Activated gamma-delta T cell (primary cell): ENCODE data around the gene HIP1.
"Not testable (repeated sequence)": the region's sequence is repeated elsewhere in the genome, so short reads cannot be mapped to it uniquely, and the experiment has no call there.

ENCODE experiments used
- DNase-seq: peaks from one replicate; lab custom pipeline; 2025; lab: John Stamatoyannopoulos, UW

Gene HIP1

GRCh38 chr7:75575488-75576121 is 163.1 kb downstream of the HIP1 start:
- DNase-seq, result no peak

GRCh38 chr7:75573477-75574019 is 165.2 kb downstream of the HIP1 start:
- no peak for DNase-seq

- no peak for DNase-seq
Measured at GRCh38 chr7:75572814-75573213, 165.9 kb downstream of the HIP1 start.

- DNase-seq, result no peak
Measured at GRCh38 chr7:75572396-75572795, 166.3 kb downstream of the HIP1 start.

GRCh38 chr7:75571209-75571608 is 167.5 kb downstream of the HIP1 start:
- no peak for DNase-seq

- not testable (repeated sequence) for DNase-seq
Measured at GRCh38 chr7:75569629-75570282, 169.0 kb downstream of the HIP1 start.

- no peak for DNase-seq
Measured at GRCh38 chr7:75567948-75568595, 170.7 kb downstream of the HIP1 start.

- DNase-seq, result no peak
Measured at GRCh38 chr7:75565132-75565837, 173.5 kb downstream of the HIP1 start.

GRCh38 chr7:75563171-75563570 is 175.6 kb downstream of the HIP1 start:
- DNase-seq, result no peak

GRCh38 chr7:75559976-75560365 is 178.8 kb downstream of the HIP1 start:
- DNase-seq, result no peak

- DNase-seq, result no peak
Measured at GRCh38 chr7:75559355-75559975, 179.3 kb downstream of the HIP1 start.

GRCh38 chr7:75556835-75557234 is 181.9 kb downstream of the HIP1 start:
- not testable (repeated sequence) for DNase-seq

- DNase-seq, result no peak
Measured at GRCh38 chr7:75555736-75556135, 183.0 kb downstream of the HIP1 start.

GRCh38 chr7:75546237-75547015 is 192.3 kb downstream of the HIP1 start:
- DNase-seq, result no peak

- no peak for DNase-seq
Measured at GRCh38 chr7:75537731-75538130, 201.0 kb downstream of the HIP1 start.

- DNase-seq, result no peak
Measured at GRCh38 chr7:75536940-75537538, 201.7 kb downstream of the HIP1 start.

GRCh38 chr7:75536491-75536890 is 202.2 kb downstream of the HIP1 start:
- no peak for DNase-seq

GRCh38 chr7:75534727-75535307 is 203.9 kb downstream of the HIP1 start:
- no peak for DNase-seq

- DNase-seq, result no peak
Measured at GRCh38 chr7:75533926-75534325, 204.8 kb downstream of the HIP1 start.

- DNase-seq, result no peak
Measured at GRCh38 chr7:75532639-75533038, 206.1 kb downstream of the HIP1 start.
